KMS-11 (cell line): ENCODE results near the gene CFAP69.
A peak's percentile ranks its signal among the peaks of the same experiment; 100 is the strongest.

Source experiments
- H2AFZ ChIP-seq: fragments of 200-600 bp; sonication (generic); 2 replicates; pipeline ENCODE4 v1.6.1; 2016; ENCODE audit warnings: antibody characterized with exemption, mixed run types, low read depth
- H3K27ac ChIP-seq: fragments of 200-600 bp; sonication (generic); 2 replicates; pipeline ENCODE4 v1.6.1; 2016; ENCODE audit warnings: mild to moderate bottlenecking, mixed run types
- H3K27me3 ChIP-seq: fragments of 200-600 bp; sonication (generic); 2 replicates; pipeline ENCODE4 v1.6.1; 2017; ENCODE audit warnings: mild to moderate bottlenecking, low read depth, mixed run types, moderate library complexity; ENCODE audit not compliant: insufficient read depth
- H3K36me3 ChIP-seq: fragments of 200-600 bp; sonication (generic); 2 replicates; pipeline ENCODE4 v1.6.1; 2017; ENCODE audit warnings: mild to moderate bottlenecking, mixed run types; ENCODE audit not compliant: insufficient read depth
- H3K4me1 ChIP-seq: fragments of 200-600 bp; sonication (generic); 2 replicates; pipeline ENCODE4 v1.6.1; 2016; ENCODE audit warnings: mild to moderate bottlenecking, low read depth, mixed run types; ENCODE audit not compliant: poor library complexity, severe bottlenecking
- H3K4me2 ChIP-seq: fragments of 200-600 bp; sonication (generic); 2 replicates; pipeline ENCODE4 v1.7.0; 2016; ENCODE audit warnings: mild to moderate bottlenecking, mixed run types
- H3K4me3 ChIP-seq: fragments of 200-600 bp; sonication (generic); IDR thresholded peaks from 2 replicates; pipeline ENCODE4 v1.6.1; 2017; ENCODE audit warnings: low read depth, low read length, mixed read lengths; ENCODE audit not compliant: insufficient read depth
- H3K79me2 ChIP-seq: fragments of 200-600 bp; sonication (generic); 2 replicates; pipeline ENCODE4 v1.6.1; 2016; ENCODE audit warnings: low read depth, mixed run types; ENCODE audit not compliant: insufficient read depth
- H3K9ac ChIP-seq: fragments of 200-600 bp; sonication (generic); 2 replicates; pipeline ENCODE4 v1.6.1; 2016; ENCODE audit warnings: mild to moderate bottlenecking, mixed run types
- H4K20me1 ChIP-seq: fragments of 200-600 bp; sonication (generic); 2 replicates; pipeline ENCODE4 v1.6.1; 2016; ENCODE audit warnings: mild to moderate bottlenecking, mixed run types; ENCODE audit not compliant: insufficient read depth
- CTCF ChIP-seq: fragments of 200-600 bp; sonication (generic); conservative IDR thresholded peaks from 2 replicates; pipeline ENCODE4 v1.6.1; 2017; ENCODE audit warnings: low read depth, mild to moderate bottlenecking, antibody characterized with exemption, low read length, moderate library complexity, mixed read lengths

The CFAP69 gene

GRCh38 chr7:90239050-90239449 is 5.9 kb upstream of the CFAP69 start:
- H3K27me3 ChIP-seq = no peaks in the 10 kb centered on the region
- no peak overlapping the region for H3K4me2 ChIP-seq
- no peak for TF ChIP-seq CTCF
- peaks cover 11% of the 10 kb centered on the region for H3K4me1 ChIP-seq
- H3K79me2 ChIP-seq = no peaks in the 10 kb centered on the region
- no peak overlapping the region for H3K4me3 ChIP-seq
- no peak overlapping the region for H3K9ac ChIP-seq
- no peak overlapping the region for H3K27ac ChIP-seq
- no peaks in the 10 kb centered on the region for H4K20me1 ChIP-seq
- H2AFZ ChIP-seq = no peak overlapping the region
- no peaks in the 10 kb centered on the region for H3K36me3 ChIP-seq

- Histone ChIP-seq H3K4me3 (no peak overlapping the region), H3K36me3 (no peaks in the 10 kb centered on the region), H3K27ac (no peak overlapping the region), H3K27me3 (no peaks in the 10 kb centered on the region), H3K4me2 (no peak overlapping the region), H4K20me1 (no peaks in the 10 kb centered on the region), H3K9ac (no peak overlapping the region), H3K79me2 (no peaks in the 10 kb centered on the region), H3K4me1 (peaks cover 11% of the 10 kb centered on the region), H2AFZ (no peak overlapping the region)
- no peak for TF ChIP-seq CTCF
Observed at GRCh38 chr7:90239625-90240228, 5.2 kb upstream of the CFAP69 start.

- Histone ChIP-seq H3K79me2 (no peaks in the 10 kb centered on the region), H3K27me3 (no peaks in the 10 kb centered on the region), H3K4me2 (peak overlapping the region; percentile 3; the same call in 1 of the 2 replicates), H3K27ac (no peak overlapping the region), H2AFZ (no peak overlapping the region), H3K4me3 (no peak overlapping the region), H3K9ac (no peak overlapping the region), H3K36me3 (no peaks in the 10 kb centered on the region), H4K20me1 (no peaks in the 10 kb centered on the region), H3K4me1 (peaks cover 16% of the 10 kb centered on the region)
- no peak for TF ChIP-seq CTCF
Observed at GRCh38 chr7:90242369-90243168, 2.4 kb upstream of the CFAP69 start.

- H2AFZ ChIP-seq = no peak overlapping the region
- no peaks in the 10 kb centered on the region for H3K36me3 ChIP-seq
- TF ChIP-seq CTCF = no peak
- no peak overlapping the region for H3K4me2 ChIP-seq
- no peak overlapping the region for H3K27ac ChIP-seq
- H3K9ac ChIP-seq = no peak overlapping the region
- H3K4me1 ChIP-seq = peaks cover 16% of the 10 kb centered on the region
- no peaks in the 10 kb centered on the region for H3K79me2 ChIP-seq
- no peaks in the 10 kb centered on the region for H3K27me3 ChIP-seq
- no peak overlapping the region for H3K4me3 ChIP-seq
- H4K20me1 ChIP-seq = no peaks in the 10 kb centered on the region
Observed at GRCh38 chr7:90243556-90243955, 1.4 kb upstream of the CFAP69 start.
